Activated naive CD4-positive, alpha-beta T cell treated with anti-CD3 and anti-CD28 coated beads, Interleukin-2, amount 50 U/mL, for 72 hours (primary cell): ENCODE results near the gene RERE. TPM values are rescaled to one million over a fixed set of nuclear protein-coding genes. Genes with fewer than 3 reads are reported as not detected.
"Not testable (repeated sequence)": the region's sequence is repeated elsewhere in the genome, so short reads cannot be mapped to it uniquely, and the experiment has no call there.

ENCODE experiments used
- ATAC-seq, 2 donors: fragments of 150-1000 bp; cut with Tn5 transposase; 2 replicates each; pipeline ENCODE4 v1.10.0; 2021; ENCODE audit warnings: mild to moderate bottlenecking in 2 of 2, moderate library complexity in 2 of 2
- DNase-seq, 2 donors: peaks; one replicate each; pipeline ENCODE4 v3.0.0; 2021 to 2022; ENCODE audit warnings: low spot score in 2 of 2
- H3K27ac Mint-ChIP-seq, 2 donors: one replicate each; pipeline ENCODE4 v1.8.0; 2022; ENCODE audit warnings: mild to moderate bottlenecking in 2 of 2, mixed read lengths in 2 of 2
- H3K36me3 Mint-ChIP-seq, 2 donors: one replicate each; pipeline ENCODE4 v1.8.0; 2022; ENCODE audit warnings: mixed read lengths in 2 of 2
- H3K9me3 Mint-ChIP-seq, 2 donors: one replicate each; pipeline ENCODE4 v1.8.0; 2022; ENCODE audit warnings: mixed read lengths in 2 of 2
- total RNA-seq, 2 donors: library from RNA; stranded (reverse); gene quantifications; one replicate each; pipeline ENCODE4 v1.2.3, GENCODE V29; 2022

The RERE gene
- total RNA-seq, 2 donors from 2014 or later, result 51.8 to 72.1 TPM

GRCh38 chr1:8702472-8702849 is 115.0 kb downstream of the RERE start:
- ATAC-seq (no peak), DNase-seq (no peak)
- Mint-ChIP-seq H3K36me3 (peaks cover 7 to 14% of the 10 kb centered on the region in 2 donors), H3K27ac (peak overlapping the region; percentile 64 to 92), H3K9me3 (no peaks in the 10 kb centered on the region)

- ATAC-seq (peak in 1 of 2 donors; percentile 8), DNase-seq (no peak)
- H3K36me3 Mint-ChIP-seq, result peaks cover 7 to 14% of the 10 kb centered on the region in 2 donors
- H3K9me3 Mint-ChIP-seq, result no peaks in the 10 kb centered on the region
- peak overlapping the region; percentile 64 to 92 for H3K27ac Mint-ChIP-seq
Observed at GRCh38 chr1:8701794-8702471, 115.5 kb downstream of the RERE start.

DNA sequence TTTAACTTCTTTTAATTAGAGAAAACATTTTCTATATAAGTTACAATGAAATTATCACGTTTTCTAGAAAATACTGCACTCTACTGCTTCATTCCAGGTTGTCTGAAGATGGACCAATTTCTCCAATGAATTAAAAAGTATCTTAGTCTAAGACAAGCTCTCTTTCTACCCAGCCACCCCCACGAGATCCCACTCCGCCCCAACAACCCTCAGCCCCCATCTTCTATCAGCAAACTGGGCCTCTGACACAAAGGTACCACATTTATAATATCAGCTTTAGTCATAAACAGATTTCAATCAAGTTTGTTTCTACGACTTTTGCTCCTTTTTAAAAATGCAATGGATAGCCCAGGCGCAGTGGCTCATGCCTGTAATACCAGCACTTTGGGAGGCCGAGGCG is 117.8 kb downstream of the RERE start:
- no peaks in the 10 kb centered on the region for H3K9me3 Mint-ChIP-seq
- ATAC-seq, result no peak
- no peak overlapping the region for H3K27ac Mint-ChIP-seq
- peaks cover 7 to 14% of the 10 kb centered on the region in 2 donors for H3K36me3 Mint-ChIP-seq
- DNase-seq, result no peak

GRCh38 chr1:8698937-8699447 is 118.4 kb downstream of the RERE start:
- DNase-seq (no peak), ATAC-seq (no peak)
- H3K27ac Mint-ChIP-seq, result no peak overlapping the region
- no peaks in the 10 kb centered on the region for H3K9me3 Mint-ChIP-seq
- H3K36me3 Mint-ChIP-seq, result peaks cover 7 to 14% of the 10 kb centered on the region in 2 donors

DNA sequence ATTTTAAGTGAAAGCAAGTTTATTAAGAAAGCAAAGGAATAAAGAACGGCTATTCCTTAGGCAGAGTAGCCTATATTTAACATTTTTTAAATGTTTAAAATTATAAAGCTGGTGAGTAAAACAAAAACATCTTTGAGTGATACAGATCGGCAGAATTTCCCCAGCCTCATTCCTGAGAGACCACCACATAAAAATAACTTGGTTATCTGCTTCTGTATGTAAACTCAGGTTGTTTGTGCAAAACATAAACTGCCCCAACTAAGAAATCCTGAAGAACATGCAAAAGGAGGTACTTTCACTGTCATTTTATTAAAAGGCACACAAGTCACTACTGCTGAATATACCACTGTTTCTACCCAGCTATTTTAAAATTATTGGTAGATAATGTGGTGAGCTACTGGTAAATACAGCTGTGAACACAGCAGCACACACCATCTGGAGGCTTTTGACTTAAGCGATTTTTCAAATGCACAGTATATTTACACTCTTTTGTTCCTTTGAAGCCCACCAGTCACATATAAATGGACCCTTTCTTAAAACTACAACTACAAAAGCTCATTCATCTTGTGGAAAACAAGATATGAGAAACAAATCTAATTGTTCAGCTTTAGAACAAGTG is 119.3 kb downstream of the RERE start:
- Mint-ChIP-seq H3K36me3 (peaks cover 7 to 10% of the 10 kb centered on the region in 2 donors), H3K27ac (no peak overlapping the region), H3K9me3 (no peaks in the 10 kb centered on the region)
- DNase-seq (no peak), ATAC-seq (no peak)

DNA sequence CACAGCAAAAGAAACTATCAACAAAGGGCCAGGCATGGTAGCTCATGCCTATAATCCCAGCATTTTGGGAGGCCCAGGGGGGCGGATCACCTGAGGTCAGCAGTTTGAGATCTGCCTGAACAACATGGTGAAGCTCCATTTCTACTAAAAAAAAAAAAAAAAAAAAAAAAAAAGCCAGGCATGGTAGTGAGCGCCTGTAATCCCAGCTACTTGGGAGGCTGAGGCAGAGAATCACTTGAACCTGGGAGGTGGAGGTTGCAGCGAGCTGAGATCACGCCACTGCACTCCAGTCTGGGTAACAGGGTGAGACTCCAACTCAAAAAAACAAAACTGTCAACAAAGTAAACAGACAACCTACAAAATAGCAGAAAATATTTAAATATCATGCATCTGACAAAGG is 122.0 kb downstream of the RERE start:
- ATAC-seq, H3K27ac Mint-ChIP-seq, H3K36me3 Mint-ChIP-seq, DNase-seq, H3K9me3 Mint-ChIP-seq: not testable (repeated sequence)

- no peak for DNase-seq
- no peaks in the 10 kb centered on the region for H3K9me3 Mint-ChIP-seq
- no peak overlapping the region for H3K27ac Mint-ChIP-seq
Observed at GRCh38 chr1:8693107-8693506, 124.3 kb downstream of the RERE start.

GRCh38 chr1:8691662-8692061 is 125.8 kb downstream of the RERE start:
- no peak for ATAC-seq
- H3K27ac Mint-ChIP-seq, result no peak overlapping the region
- H3K9me3 Mint-ChIP-seq, result no peaks in the 10 kb centered on the region
- H3K36me3 Mint-ChIP-seq, result no peaks in the 10 kb centered on the region
- DNase-seq, result no peak

More at GRCh38 chr1:8693107-8693506, 124.3 kb downstream of the RERE start:
- ATAC-seq, result no peak
- no peaks in the 10 kb centered on the region for H3K36me3 Mint-ChIP-seq

- no peaks in the 10 kb centered on the region for H3K9me3 Mint-ChIP-seq
- no peaks in the 10 kb centered on the region for H3K36me3 Mint-ChIP-seq
- DNase-seq (no peak), ATAC-seq (no peak)
- no peak overlapping the region for H3K27ac Mint-ChIP-seq
Observed at GRCh38 chr1:8690253-8690525, 127.3 kb downstream of the RERE start.

DNA sequence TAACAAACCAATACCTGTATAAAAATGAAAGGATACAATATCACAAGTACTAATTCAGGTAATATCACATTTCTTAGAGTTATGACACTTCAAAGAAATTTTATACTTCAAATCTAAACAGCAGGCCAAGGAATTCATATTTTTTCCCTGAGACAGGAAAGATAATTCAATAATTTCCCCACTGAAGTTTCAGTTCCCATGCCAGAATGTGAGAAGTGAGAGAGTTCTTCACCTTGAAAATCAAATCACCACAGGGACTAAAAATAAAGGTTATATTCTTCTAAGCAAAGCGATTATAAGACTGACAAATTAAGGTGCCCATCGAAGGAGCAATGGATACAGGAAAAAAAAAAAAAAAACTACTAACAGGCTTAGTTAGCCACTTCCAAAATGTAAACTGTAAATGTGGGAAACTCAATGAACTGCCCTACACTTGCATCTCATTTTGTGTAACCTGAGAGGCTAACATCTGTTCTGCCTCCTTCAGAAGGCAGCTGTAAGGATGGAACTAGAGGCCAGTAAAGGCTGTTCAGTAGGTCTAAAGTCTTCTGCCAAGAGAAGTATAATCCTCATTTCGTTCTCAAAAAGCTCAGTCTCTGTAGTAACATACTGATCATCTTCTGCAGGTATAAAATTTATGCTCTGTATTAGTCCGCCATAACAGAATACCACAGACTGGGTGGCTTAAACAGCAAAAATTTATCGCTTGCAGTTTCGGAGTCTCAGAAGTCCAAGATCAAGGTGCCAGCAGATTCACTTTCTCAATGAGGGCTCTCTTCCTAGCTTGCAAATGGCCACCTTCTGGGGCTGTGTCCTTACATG is 127.8 kb downstream of the RERE start:
- no peak for ATAC-seq
- Mint-ChIP-seq H3K27ac (peak overlapping the region in 1 of 2 donors; percentile 67), H3K36me3 (no peaks in the 10 kb centered on the region), H3K9me3 (no peaks in the 10 kb centered on the region)
- DNase-seq, result no peak

DNA sequence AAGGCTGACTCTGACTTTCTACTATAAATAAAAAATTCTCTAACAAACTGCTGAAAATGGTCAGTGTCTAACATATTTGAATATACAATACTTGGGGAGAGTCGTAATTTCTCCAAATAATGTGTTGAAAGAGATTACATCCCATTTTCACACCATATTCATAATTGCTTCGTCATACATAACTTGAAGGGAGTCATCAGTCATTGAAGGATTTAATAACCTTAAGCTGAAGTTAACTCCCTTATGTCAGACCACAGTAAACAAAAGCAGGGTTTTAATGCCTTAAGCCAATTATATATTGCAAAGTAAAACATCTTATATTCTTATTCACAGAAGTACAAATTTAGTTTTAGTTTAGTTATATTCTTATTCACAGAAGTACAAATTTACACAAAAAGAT is 129.9 kb downstream of the RERE start:
- H3K9me3 Mint-ChIP-seq, result no peaks in the 10 kb centered on the region
- no peaks in the 10 kb centered on the region for H3K36me3 Mint-ChIP-seq
- no peak overlapping the region for H3K27ac Mint-ChIP-seq
- DNase-seq, result no peak
- no peak for ATAC-seq

- peak overlapping the region in 1 of 2 donors; percentile 69 for H3K27ac Mint-ChIP-seq
Observed at GRCh38 chr1:8687039-8687438, 130.4 kb downstream of the RERE start.

GRCh38 chr1:8685463-8685862 is 132.0 kb downstream of the RERE start:
- Mint-ChIP-seq H3K9me3 (no peaks in the 10 kb centered on the region), H3K27ac (no peak overlapping the region), H3K36me3 (no peaks in the 10 kb centered on the region)
- no peak for ATAC-seq
- no peak for DNase-seq

More at GRCh38 chr1:8687039-8687438, 130.4 kb downstream of the RERE start:
- Mint-ChIP-seq H3K36me3 (no peaks in the 10 kb centered on the region), H3K9me3 (no peaks in the 10 kb centered on the region)
- DNase-seq (no peak), ATAC-seq (no peak)

DNA sequence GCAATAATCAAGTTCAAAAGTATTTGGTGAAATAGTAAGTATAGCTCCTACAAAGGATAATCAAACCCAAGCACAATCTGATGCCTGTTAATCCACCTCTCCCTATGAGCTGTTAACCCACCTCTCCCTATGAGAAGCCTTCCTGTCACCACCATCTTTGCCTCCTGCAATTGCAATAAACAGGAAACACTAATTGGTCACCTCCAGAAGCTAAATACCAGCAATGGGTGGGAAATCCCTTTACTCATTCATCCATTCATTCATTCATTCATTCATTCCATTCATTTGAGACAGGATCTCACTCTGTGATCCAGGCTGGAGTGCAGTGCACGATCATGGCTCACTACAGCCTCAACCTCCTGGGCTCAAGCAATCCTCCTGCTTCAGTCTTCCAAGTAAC is 132.8 kb downstream of the RERE start:
- DNase-seq (no peak), ATAC-seq (no peak)
- no peaks in the 10 kb centered on the region for H3K9me3 Mint-ChIP-seq
- no peak overlapping the region for H3K27ac Mint-ChIP-seq
- no peaks in the 10 kb centered on the region for H3K36me3 Mint-ChIP-seq

GRCh38 chr1:8682573-8682972 is 134.9 kb downstream of the RERE start:
- ATAC-seq (no peak), DNase-seq (no peak)
- peaks cover 0 to 3% of the 10 kb centered on the region in 2 donors for H3K36me3 Mint-ChIP-seq
- H3K27ac Mint-ChIP-seq, result no peak overlapping the region
- H3K9me3 Mint-ChIP-seq, result no peaks in the 10 kb centered on the region

GRCh38 chr1:8681911-8682310 is 135.5 kb downstream of the RERE start:
- Mint-ChIP-seq H3K9me3 (no peaks in the 10 kb centered on the region), H3K36me3 (peaks cover 0 to 6% of the 10 kb centered on the region in 2 donors), H3K27ac (peak overlapping the region in 1 of 2 donors; percentile 44)
- ATAC-seq (no peak), DNase-seq (no peak)
